Mucosa of stomach (tissue), 1 donor: ENCODE data around the gene RHBDF2.
A peak's percentile ranks its signal among the peaks of the same experiment; 100 is the strongest.
"Not testable (repeated sequence)": the region's sequence is repeated elsewhere in the genome, so short reads cannot be mapped to it uniquely, and the experiment has no call there.

Source experiments
- H3K27me3 ChIP-seq: one replicate; pipeline ENCODE4 v1.7.0; 2013; ENCODE audit warnings: mild to moderate bottlenecking, low read length; ENCODE audit not compliant: control insufficient read depth, insufficient read depth
- H3K36me3 ChIP-seq: one replicate; pipeline ENCODE4 v1.7.0; 2013; ENCODE audit warnings: low read length; ENCODE audit not compliant: control insufficient read depth, insufficient read depth
- H3K4me1 ChIP-seq: one replicate; pipeline ENCODE4 v1.7.0; 2013; ENCODE audit warnings: mild to moderate bottlenecking, low read length; ENCODE audit not compliant: control insufficient read depth, insufficient read depth
- H3K4me3 ChIP-seq: one replicate; pipeline ENCODE4 v1.7.0; 2013; ENCODE audit warnings: low read length
- H3K9ac ChIP-seq: one replicate; pipeline ENCODE4 v1.7.0; 2013; ENCODE audit warnings: mild to moderate bottlenecking, low read length, moderate library complexity
- H3K9me3 ChIP-seq: one replicate; pipeline ENCODE4 v1.7.0; 2013; ENCODE audit warnings: mild to moderate bottlenecking, low read length, moderate library complexity; ENCODE audit not compliant: control insufficient read depth
- donor health status: Pancreatic carcinoma.

Gene RHBDF2

DNA sequence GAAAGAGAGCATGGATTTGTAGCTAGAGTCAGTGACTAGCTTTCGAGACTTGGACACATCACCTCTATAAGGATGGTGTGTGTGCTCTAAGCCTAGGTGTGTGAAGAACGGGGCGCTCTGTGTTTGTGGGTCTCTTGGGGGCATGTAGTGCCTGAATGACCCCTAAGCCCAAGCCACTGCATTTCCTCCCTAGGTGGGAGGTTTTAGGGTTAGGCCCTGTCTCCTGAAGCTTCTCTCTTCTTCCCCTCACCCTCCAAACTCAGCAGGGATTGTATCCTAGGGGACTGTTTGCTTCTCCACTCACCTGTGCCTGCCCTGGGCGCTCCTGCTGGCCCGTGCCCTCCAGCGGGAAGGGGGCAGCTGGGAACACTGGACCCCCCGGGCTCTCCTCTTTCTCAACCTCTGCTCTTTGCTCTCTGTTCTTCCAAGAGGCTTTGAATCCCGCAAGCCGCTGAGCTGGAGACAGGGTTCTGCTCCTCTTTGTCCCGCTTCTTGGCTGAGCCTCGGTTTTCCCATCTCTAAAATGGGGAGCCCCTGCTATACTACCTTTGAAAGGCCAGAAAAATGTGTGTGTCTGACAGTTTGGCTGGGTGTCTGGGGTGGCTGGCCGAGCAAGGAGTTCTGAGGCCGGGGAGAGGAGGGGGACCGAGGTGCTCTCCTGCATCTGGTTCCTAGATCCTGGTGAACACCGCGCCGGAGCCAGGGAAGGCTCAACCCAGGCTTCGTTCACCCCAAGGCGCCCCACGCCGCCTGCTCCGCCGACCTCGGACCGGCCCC is 35.5 kb upstream of the RHBDF2 start:
- Histone ChIP-seq H3K36me3 (no peaks in the 10 kb centered on the region), H3K4me1 (peaks cover 14% of the 10 kb centered on the region), H3K9ac (peak overlapping the region; percentile 66), H3K9me3 (no peaks in the 10 kb centered on the region), H3K4me3 (no peak overlapping the region), H3K27me3 (peaks cover 43% of the 10 kb centered on the region)

DNA sequence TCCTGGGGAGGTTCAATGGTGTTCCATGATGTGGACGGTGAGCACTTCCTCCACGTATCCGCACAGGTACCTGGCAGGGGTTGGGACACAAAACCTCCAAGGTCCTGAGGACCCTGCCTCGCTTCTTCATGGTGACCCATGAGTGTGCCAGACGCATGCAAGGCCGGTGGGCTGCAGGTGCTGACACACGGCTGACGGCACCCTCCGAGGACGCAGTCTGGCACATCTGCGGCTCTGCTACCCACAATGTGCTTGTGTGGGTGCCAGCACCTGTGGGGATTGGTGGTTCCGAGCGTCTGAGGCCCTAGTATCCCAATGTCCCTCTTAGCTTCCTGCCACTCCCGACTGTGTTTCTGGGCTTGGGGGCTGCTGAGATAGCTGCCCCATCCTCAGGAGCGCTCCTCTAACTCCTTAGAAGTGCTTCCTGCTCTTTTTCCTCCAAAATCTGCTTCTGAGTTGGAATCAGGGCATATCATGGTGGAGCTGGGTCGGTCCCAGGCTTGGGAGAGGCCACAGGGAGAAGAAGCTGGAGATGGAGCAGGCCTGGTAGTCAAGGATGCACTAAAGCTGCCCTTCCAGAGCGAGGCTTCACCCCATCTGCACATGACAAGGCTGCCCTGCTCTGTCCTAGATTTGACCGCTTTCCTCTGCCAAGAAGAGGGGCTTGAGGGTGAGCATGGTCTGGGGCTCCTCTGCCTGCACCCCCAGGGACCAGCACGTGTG is 34.7 kb upstream of the RHBDF2 start:
- Histone ChIP-seq H3K9ac (peak overlapping the region; percentile 37), H3K9me3 (no peaks in the 10 kb centered on the region), H3K27me3 (peaks cover 43% of the 10 kb centered on the region), H3K36me3 (no peaks in the 10 kb centered on the region), H3K4me1 (peaks cover 9% of the 10 kb centered on the region), H3K4me3 (no peak overlapping the region)

DNA sequence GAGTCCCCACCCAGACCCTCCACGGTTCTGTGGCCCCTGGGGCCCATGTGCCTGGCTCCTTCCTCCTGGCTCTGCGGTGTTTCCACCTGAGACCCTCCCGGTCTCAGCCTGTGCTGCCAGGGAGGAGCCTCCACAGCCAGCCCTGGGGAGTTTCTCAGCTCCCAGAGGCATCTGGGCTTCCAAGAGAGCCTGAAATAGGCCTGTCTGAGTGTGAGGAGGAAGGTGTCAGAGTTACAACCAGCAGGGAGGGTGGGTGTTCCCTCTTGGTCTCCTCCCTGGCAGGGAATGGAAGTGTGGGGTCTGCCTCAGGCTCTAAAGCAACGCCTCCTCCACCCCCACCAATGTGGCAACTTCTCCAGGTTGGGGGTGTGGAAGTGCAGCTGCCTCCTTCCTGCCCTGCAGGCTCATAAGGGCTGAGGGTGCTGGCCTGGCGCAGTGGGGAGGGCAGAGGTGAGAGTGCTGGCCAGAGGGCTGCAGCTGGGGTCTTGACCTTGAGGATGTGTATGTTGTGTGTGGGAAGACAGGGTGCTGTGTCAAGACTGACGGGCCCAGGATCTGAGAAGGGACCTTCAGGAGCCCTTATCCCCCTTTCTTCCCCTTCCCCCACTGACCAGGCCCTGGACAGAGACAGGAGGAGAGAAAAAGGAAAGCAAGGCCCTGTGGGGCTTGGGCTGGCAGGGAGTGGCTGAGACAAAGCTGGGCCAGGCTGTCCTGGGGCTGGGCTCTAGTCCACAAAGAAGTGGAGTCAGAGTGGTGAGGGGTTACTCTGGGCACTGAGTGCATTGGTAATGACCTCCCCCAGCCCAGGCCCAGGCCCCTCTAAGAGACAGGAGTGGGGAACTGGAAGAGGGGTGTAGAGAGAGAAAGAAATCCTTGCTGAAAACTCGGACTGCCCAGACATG is 33.9 kb upstream of the RHBDF2 start:
- no peaks in the 10 kb centered on the region for H3K9me3 ChIP-seq
- H3K4me1 ChIP-seq: peaks cover 11% of the 10 kb centered on the region
- no peak overlapping the region for H3K9ac ChIP-seq
- H3K36me3 ChIP-seq: no peaks in the 10 kb centered on the region
- no peak overlapping the region for H3K4me3 ChIP-seq
- H3K27me3 ChIP-seq: peaks cover 43% of the 10 kb centered on the region

DNA sequence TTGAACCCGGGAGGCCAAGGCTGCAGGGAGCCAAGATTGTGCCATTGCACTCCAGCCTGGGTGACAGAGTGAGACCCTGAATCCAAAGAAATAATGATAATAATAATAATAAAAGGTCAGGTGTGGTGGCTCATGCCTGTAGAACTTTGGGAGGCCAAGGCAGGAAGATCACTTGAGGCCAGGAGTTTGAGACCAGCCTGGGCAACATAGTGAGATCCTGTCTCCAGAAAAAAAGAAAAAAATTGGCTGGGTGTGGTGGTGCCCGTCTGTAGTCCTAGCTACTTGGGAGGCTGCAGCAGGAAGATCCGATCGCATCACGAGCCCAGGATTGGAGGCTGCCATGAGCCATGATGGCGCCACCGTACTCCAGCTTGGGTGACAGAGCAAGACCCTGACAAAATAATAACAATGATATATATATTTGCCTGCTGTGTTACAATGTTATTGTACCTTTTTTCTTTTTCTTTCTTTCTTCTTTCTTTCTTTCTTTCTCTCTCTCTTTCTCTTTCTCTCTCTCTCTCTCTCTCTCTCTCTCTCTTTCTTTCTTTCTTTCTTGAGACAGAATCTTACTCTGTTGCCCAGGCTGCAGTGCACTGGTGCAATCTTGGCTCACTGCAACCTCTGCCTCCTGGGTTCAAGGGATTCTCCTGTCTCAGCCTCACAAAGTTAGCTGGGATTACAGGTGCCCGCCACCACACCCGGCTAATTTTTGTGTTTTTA is 32.6 kb upstream of the RHBDF2 start:
- Histone ChIP-seq H3K27me3 (peaks cover 32% of the 10 kb centered on the region), H3K4me1 (peaks cover 23% of the 10 kb centered on the region)
- H3K36me3 ChIP-seq, H3K4me3 ChIP-seq, H3K9ac ChIP-seq, H3K9me3 ChIP-seq: not testable (repeated sequence)

DNA sequence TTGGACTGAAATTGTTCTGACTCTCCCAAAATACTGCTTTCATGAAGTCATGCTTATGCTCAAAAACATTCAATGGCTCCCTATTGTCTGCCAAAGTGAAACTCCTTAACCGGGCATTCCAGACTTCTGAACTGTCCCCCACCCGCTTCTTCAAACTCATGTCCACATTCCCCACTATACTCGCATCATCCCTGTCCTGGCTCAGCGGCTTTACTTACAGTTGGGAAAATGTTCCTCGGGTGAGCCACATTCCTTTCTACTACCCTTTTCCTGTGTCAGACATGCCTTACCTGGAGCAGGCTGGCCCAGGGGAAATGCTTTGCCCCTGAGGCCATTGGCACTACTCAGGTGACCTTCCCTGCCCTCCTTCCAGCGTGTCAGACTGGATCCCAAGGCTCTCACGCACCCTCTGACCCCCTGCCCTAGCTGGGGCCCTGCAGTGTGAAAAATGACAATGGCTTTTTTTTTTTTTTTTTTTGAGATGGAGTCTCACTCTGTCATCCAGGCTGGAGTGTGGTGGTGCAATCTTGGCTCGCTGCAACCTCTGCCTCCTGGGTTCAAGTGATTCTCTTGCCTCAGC is 30.9 kb upstream of the RHBDF2 start:
- Histone ChIP-seq H3K4me3 (no peak overlapping the region), H3K27me3 (peaks cover 18% of the 10 kb centered on the region), H3K9ac (no peak overlapping the region), H3K4me1 (peaks cover 34% of the 10 kb centered on the region), H3K36me3 (no peaks in the 10 kb centered on the region), H3K9me3 (no peaks in the 10 kb centered on the region)

DNA sequence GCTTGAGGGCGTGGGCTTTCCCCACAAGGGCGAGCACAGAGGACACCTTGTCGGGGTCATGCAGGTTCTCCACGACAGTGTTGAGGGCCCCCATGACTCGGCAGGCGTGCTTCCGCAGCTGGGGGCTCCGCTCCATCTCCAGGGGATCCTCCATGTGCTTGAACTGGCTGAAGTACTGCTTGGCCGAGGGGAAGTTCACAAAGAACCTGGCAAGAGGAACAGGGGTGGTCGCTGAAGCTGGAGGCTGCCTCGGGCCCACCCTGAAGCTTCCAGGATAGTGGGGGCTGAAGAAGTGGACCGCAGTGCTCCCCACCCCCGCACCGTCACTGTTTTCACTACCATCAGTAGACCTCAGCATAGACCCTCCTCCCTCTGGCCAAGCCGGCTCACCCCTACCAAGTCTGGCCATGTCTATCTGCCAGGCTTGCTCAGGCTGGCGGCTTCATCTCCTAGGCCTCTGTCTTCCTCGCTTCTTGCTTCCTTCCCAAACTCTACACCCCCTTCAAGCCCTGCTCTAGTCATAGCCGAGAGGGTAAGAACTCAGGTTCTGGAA is 30.3 kb upstream of the RHBDF2 start:
- no peak overlapping the region for H3K4me3 ChIP-seq
- no peaks in the 10 kb centered on the region for H3K36me3 ChIP-seq
- no peak overlapping the region for H3K9ac ChIP-seq
- H3K4me1 ChIP-seq: peaks cover 34% of the 10 kb centered on the region
- H3K9me3 ChIP-seq: no peaks in the 10 kb centered on the region
- H3K27me3 ChIP-seq: peaks cover 12% of the 10 kb centered on the region

GRCh38 chr17:76530811-76531485 is 29.7 kb upstream of the RHBDF2 start:
- Histone ChIP-seq H3K27me3 (peaks cover 6% of the 10 kb centered on the region), H3K9me3 (no peaks in the 10 kb centered on the region), H3K4me1 (peaks cover 34% of the 10 kb centered on the region), H3K4me3 (no peak overlapping the region), H3K9ac (peak overlapping the region; percentile 37), H3K36me3 (no peaks in the 10 kb centered on the region)

GRCh38 chr17:76530095-76530723 is 29.0 kb upstream of the RHBDF2 start:
- Histone ChIP-seq H3K9ac (peak overlapping the region; percentile 37), H3K9me3 (no peaks in the 10 kb centered on the region), H3K27me3 (peaks cover 4% of the 10 kb centered on the region), H3K4me1 (peaks cover 36% of the 10 kb centered on the region), H3K4me3 (no peak overlapping the region), H3K36me3 (no peaks in the 10 kb centered on the region)

DNA sequence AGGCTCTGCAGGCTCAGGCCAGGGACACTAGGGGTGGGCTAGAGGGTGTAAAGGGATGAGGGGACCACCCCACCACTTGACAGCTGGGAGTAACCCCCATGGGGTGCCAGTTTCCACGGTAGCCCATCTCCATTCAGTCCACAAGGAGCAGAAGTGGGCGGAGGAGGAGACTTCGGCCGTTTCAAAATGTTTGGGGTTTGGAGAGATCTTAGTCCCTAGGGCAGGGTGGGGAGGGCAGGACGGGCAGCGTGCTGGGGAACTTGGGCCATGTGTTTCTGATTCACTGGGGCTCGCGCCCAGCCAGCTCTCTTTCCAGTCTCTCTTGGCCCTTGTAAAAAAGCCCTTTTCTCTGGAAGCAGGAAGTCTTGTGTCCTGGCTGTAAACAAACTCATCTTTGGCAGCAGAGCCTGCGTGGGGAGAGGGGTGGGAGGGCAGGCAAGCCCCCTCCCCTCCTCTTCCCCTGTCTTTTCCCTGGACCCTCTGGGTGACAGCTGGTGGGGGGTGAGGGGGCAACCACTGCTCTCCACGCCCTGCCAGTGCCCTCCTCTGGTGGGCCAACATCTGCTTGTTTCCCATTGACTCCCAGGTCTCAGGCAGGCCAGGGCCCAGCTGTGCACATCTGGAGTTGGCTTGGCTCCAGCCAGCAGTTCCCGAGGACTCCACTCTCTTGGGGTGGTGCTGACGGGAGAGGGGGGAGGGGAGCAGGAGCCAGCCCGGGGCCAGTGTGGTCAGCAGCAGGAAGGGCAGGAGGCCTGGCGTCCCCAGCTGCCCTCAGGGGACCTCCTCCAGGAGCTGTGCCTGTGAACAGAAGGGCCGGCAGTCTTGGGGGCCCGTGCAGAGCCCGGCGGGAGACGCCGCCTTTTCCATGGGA is 28.2 kb upstream of the RHBDF2 start:
- peaks cover 44% of the 10 kb centered on the region for H3K4me1 ChIP-seq
- no peak overlapping the region for H3K4me3 ChIP-seq
- H3K36me3 ChIP-seq: no peaks in the 10 kb centered on the region
- no peaks in the 10 kb centered on the region for H3K9me3 ChIP-seq
- no peaks in the 10 kb centered on the region for H3K27me3 ChIP-seq
- peak overlapping the region; percentile 47 for H3K9ac ChIP-seq
